Muscle layer of colon (tissue), 2 donors: Measurements from ENCODE around the gene TMEM178B.
"Not testable (repeated sequence)": the region's sequence is repeated elsewhere in the genome, so short reads cannot be mapped to it uniquely, and the experiment has no call there.

ENCODE experiments used
- H3K27ac ChIP-seq: one replicate; pipeline ENCODE4 v1.7.0; 2013; ENCODE audit warnings: low read depth, mild to moderate bottlenecking, low read length, moderate library complexity
- H3K27me3 ChIP-seq, 2 donors: one replicate each; pipeline ENCODE4 v1.7.0; 2013; ENCODE audit warnings: low read length in 2 of 2, mild to moderate bottlenecking in 2 of 2; ENCODE audit not compliant: insufficient read depth in 2 of 2, control insufficient read depth in 1 of 2
- H3K36me3 ChIP-seq: one replicate; pipeline ENCODE4 v1.7.0; 2013; ENCODE audit warnings: mild to moderate bottlenecking, low read length; ENCODE audit not compliant: insufficient read depth
- H3K4me1 ChIP-seq: one replicate; pipeline ENCODE4 v1.7.0; 2013; ENCODE audit warnings: mild to moderate bottlenecking, low read length; ENCODE audit not compliant: insufficient read depth
- H3K4me3 ChIP-seq, 2 donors: one replicate each; pipeline ENCODE4 v1.7.0; 2013; ENCODE audit warnings: low read length in 2 of 2, low read depth in 1 of 2, mild to moderate bottlenecking in 1 of 2, moderate library complexity in 1 of 2
- H3K9ac ChIP-seq: one replicate; pipeline ENCODE4 v1.7.0; 2013; ENCODE audit warnings: low read length
- H3K9me3 ChIP-seq: one replicate; pipeline ENCODE4 v1.7.0; 2013; ENCODE audit warnings: mild to moderate bottlenecking, low read length
- donor health status: abdominal sarcoma.
- donor health status: Adenocarcinoma of cecum.

The TMEM178B gene

DNA sequence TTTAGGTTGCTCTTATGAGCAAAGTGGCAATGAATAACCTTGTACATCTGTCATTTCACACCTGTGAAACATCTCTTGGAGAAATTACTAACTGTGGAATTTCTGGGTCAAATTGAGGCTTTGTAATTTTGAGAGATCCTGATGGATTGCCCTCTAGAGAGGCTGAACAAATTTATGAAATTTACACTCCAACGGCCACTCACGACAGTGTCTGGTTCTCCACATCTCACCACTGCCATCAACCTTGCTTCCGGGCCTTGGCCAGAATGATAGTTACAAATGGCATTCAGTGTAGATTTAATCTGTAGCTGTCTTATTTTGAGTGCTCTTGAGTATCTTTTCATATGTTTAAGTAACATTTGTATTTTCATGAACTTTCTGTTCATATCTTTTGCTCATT is 117.4 kb downstream of the TMEM178B start:
- Histone ChIP-seq H3K9ac (no peak overlapping the region), H3K36me3 (no peaks in the 10 kb centered on the region), H3K4me1 (no peaks in the 10 kb centered on the region), H3K27me3 (no peaks in the 10 kb centered on the region), H3K27ac (no peak overlapping the region), H3K4me3 (no peak overlapping the region), H3K9me3 (no peaks in the 10 kb centered on the region)

- no peaks in the 10 kb centered on the region for H3K9me3 ChIP-seq
- no peaks in the 10 kb centered on the region for H3K27me3 ChIP-seq
- H3K36me3 ChIP-seq: no peaks in the 10 kb centered on the region
- no peak overlapping the region for H3K4me3 ChIP-seq
- H3K4me1 ChIP-seq: no peaks in the 10 kb centered on the region
- no peak overlapping the region for H3K27ac ChIP-seq
- no peak overlapping the region for H3K9ac ChIP-seq
Observed at GRCh38 chr7:141193066-141193465, 119.2 kb downstream of the TMEM178B start.

DNA sequence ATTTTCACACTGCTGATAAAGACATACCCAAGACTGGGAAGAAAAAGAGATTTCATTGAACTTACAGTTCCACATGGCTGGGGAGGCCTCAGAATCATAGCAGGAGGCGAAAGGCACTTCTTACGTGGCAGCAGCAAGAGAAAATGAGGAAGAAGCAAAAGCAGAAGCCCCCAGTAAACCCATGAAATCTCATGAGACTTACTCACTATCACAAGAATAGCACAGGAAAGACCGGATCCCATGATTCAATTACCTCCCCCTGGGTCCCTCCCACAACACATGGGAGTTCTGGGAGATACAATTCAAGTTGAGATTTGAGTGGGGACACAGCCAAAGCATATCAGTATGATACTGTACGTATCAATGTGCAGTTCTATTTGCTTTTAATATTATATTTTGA is 121.9 kb downstream of the TMEM178B start:
- not testable (repeated sequence) for H3K27me3 ChIP-seq, H3K27ac ChIP-seq, H3K36me3 ChIP-seq, H3K4me1 ChIP-seq, H3K9ac ChIP-seq, H3K9me3 ChIP-seq, H3K4me3 ChIP-seq

DNA sequence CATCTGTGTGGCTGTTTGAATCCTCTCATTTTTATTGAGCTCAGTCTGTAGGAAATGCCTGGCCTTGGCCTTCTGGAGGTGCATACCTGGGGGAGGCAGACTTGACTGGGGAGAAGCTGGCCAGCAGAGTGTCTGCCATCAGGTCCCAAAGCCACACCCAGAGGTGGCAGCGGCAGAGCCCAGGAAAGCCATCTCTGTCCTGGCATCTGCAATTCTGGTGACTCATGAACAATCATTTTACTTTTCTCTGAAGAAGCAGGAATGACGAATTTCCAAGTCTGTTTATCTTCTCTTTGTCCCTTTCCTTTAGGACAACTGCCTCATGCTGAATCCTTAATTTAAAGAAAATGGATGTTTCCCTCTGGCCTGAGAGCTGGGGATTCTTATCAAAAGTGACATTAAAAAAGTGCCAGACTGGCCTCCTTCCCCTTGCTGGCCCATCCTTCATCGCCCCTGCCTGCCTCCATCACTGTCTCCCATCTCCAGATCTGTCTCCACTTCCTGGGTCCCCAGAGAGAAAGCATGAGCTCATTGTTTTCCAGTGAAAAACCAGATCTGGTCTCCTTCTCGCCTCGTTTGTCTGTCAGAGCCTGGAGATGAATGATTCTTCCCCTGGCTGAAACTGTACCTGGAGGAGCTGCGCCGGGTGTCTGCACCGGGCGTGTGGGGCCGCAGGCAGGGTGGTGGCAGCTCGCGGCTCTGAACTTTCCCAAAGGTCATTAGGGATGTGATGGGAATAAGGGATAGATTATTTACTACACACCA is 124.5 kb downstream of the TMEM178B start:
- Histone ChIP-seq H3K9me3 (no peaks in the 10 kb centered on the region), H3K9ac (no peak overlapping the region)

GRCh38 chr7:141200191-141201108 is 126.6 kb downstream of the TMEM178B start:
- Histone ChIP-seq H3K36me3 (no peaks in the 10 kb centered on the region), H3K9ac (no peak overlapping the region), H3K9me3 (no peaks in the 10 kb centered on the region), H3K4me1 (no peaks in the 10 kb centered on the region), H3K4me3 (no peak overlapping the region), H3K27ac (no peak overlapping the region), H3K27me3 (no peaks in the 10 kb centered on the region)

More for the DNA sequence above, 124.5 kb downstream of the TMEM178B start:
- Histone ChIP-seq H3K36me3 (no peaks in the 10 kb centered on the region), H3K27ac (no peak overlapping the region), H3K4me3 (no peak overlapping the region), H3K27me3 (no peaks in the 10 kb centered on the region), H3K4me1 (no peaks in the 10 kb centered on the region)

- Histone ChIP-seq H3K27ac (no peak overlapping the region), H3K9ac (no peak overlapping the region), H3K9me3 (no peaks in the 10 kb centered on the region), H3K27me3 (no peaks in the 10 kb centered on the region), H3K4me1 (no peaks in the 10 kb centered on the region), H3K4me3 (no peak overlapping the region), H3K36me3 (no peaks in the 10 kb centered on the region)
Observed at GRCh38 chr7:141201145-141201885, 127.5 kb downstream of the TMEM178B start.

DNA sequence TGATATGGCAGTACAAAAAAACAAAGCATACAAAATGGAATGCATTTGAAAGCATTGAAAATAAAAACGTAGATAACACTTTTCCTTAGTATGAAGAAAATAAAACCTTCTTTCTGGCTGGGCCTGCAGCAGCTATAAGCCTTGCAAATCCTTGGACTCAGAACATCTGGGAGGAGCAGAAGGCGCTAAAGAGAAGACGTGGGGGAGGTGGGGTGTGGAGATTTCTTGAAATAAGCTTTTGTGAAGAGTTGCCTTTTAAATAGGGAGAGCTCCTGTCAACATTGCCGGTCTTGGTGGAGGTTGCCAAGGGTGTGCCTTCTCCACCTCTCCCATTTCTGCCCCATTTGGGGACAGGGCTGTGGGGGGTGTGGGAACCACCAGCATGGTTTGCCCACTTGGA is 128.7 kb downstream of the TMEM178B start:
- H3K4me1 ChIP-seq: no peaks in the 10 kb centered on the region
- H3K9ac ChIP-seq: no peak overlapping the region
- H3K27me3 ChIP-seq: no peaks in the 10 kb centered on the region
- no peak overlapping the region for H3K4me3 ChIP-seq
- H3K27ac ChIP-seq: no peak overlapping the region
- no peaks in the 10 kb centered on the region for H3K9me3 ChIP-seq
- no peaks in the 10 kb centered on the region for H3K36me3 ChIP-seq

GRCh38 chr7:141203177-141203576 is 129.3 kb downstream of the TMEM178B start:
- Histone ChIP-seq H3K27me3 (no peaks in the 10 kb centered on the region), H3K9ac (no peak overlapping the region), H3K4me1 (no peaks in the 10 kb centered on the region), H3K27ac (no peak overlapping the region), H3K36me3 (no peaks in the 10 kb centered on the region), H3K9me3 (no peaks in the 10 kb centered on the region), H3K4me3 (no peak overlapping the region)

DNA sequence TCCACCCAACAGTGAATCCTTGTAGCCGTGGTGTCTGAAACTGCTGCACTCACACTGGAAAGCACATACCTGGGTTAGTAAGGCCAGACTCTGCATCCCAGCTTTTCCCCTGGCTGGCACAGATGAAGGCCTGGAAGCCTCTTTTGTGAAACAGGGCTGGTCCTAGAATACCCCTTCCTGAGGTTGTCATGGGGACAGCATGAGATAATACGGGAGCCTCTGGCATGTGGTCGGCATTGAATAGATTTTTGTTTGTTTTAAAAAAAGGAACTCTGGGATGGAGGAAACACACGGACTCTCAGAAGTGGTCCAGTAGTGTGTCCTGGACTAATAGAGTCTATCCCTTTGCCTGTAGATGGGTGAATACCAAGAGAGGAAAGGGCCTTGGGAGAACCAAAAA is 129.7 kb downstream of the TMEM178B start:
- Histone ChIP-seq H3K9ac (no peak overlapping the region), H3K27me3 (no peaks in the 10 kb centered on the region), H3K9me3 (no peaks in the 10 kb centered on the region), H3K4me3 (no peak overlapping the region), H3K36me3 (no peaks in the 10 kb centered on the region), H3K27ac (no peak overlapping the region), H3K4me1 (no peaks in the 10 kb centered on the region)

DNA sequence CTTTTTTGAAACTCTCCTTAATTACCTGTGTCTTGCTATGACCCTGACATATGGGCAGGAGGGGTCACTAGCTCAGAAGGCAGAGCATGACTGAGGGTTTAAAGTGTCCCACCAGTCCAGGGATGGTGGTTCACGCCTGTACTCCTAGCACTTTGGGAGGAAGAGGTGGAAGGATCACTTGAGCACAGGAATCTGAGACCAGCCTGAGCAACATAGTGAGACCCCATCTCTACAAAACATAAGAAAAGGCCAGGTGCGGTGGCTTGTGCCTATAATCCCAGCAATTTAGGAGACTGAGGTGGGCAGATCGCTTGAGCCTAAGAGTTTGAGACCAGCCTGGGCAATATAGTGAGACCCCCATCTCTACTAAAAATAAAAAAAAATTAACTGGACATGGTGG is 133.8 kb downstream of the TMEM178B start:
- Histone ChIP-seq H3K9ac (no peak overlapping the region), H3K4me3 (no peak overlapping the region), H3K27ac (no peak overlapping the region), H3K27me3 (no peaks in the 10 kb centered on the region), H3K4me1 (no peaks in the 10 kb centered on the region), H3K9me3 (no peaks in the 10 kb centered on the region), H3K36me3 (no peaks in the 10 kb centered on the region)

DNA sequence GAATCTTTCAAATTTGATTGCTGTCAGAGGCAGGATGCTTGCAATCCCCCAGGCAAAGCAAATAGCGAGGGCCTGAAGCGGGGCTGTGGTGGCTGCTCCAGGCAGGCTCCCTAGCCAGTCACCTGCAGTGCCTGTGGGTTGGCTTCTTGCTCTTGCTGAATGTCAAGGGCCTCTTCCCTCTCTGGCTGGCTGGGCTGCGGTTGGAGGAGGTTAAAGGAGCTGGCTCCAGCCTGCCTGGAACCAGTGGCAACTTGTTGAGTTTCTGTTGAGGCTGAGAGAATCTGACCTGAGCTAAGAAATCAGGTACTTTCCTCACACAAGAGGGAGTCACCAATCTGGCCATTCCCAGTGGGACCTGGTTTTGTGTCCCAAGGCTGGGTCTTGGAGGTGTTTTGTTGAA is 134.7 kb downstream of the TMEM178B start:
- no peaks in the 10 kb centered on the region for H3K36me3 ChIP-seq
- H3K4me3 ChIP-seq: no peak overlapping the region
- no peaks in the 10 kb centered on the region for H3K4me1 ChIP-seq
- no peaks in the 10 kb centered on the region for H3K27me3 ChIP-seq
- H3K9ac ChIP-seq: no peak overlapping the region
- no peaks in the 10 kb centered on the region for H3K9me3 ChIP-seq
- H3K27ac ChIP-seq: no peak overlapping the region
